ENCODE measurements around the gene CSRP1. TPM values are rescaled to one million over a fixed set of nuclear protein-coding genes. Genes with fewer than 3 reads are reported as not detected.
A peak's percentile ranks its signal among the peaks of the same experiment; 100 is the strongest.
"Not testable (repeated sequence)": the region's sequence is repeated elsewhere in the genome, so short reads cannot be mapped to it uniquely, and the experiment has no call there.

CSRP1 gene
- total RNA-seq, 4 donors from 2014 or later: 22.7 to 91.1 (median 68.9) TPM

GRCh38 chr1:201553496-201554189 lies 46.7 kb upstream of the CSRP1 start:
- ATAC-seq (no peak), DNase-seq (no peak)
- peaks cover 4 to 15% of the 10 kb centered on the region in 2 donors for H3K4me1 ChIP-seq
- no peak for TF ChIP-seq CTCF (IDR thresholded peaks at IDR 0.05 in 4 of 5, conservative IDR thresholded peaks at IDR 0.05 in 1 of 5)
- TF ChIP-seq POLR2A (IDR thresholded peaks at IDR 0.05): no peak
- no peaks in the 10 kb centered on the region for H3K9me3 ChIP-seq
- H3K27me3 ChIP-seq: no peaks in the 10 kb centered on the region
- H3K36me3 ChIP-seq: no peaks in the 10 kb centered on the region
- intact Hi-C loops (cut with DNase I; ENCODE audit: low total_unique reads) (no loop called here), in situ Hi-C loops (cut with MboI; ENCODE audit: low sequenced_read_pairs in 4 of 4) (no loop called here)
- H3K27ac ChIP-seq: peak overlapping the region; percentile 28 to 72 (median 62)
- no peak overlapping the region for H3K4me3 ChIP-seq

- H3K4me3 ChIP-seq: no peak overlapping the region
- DNase-seq: no peak
- H3K27me3 ChIP-seq: no peaks in the 10 kb centered on the region
- intact Hi-C loops (cut with DNase I; ENCODE audit: low total_unique reads): no loop called here
- no peak for ATAC-seq
- H3K36me3 ChIP-seq: no peaks in the 10 kb centered on the region
- in situ Hi-C loops (cut with MboI; ENCODE audit: low sequenced_read_pairs in 4 of 4): no loop called here
- no peak for TF ChIP-seq POLR2A (IDR thresholded peaks at IDR 0.05)
- no peak for TF ChIP-seq CTCF (IDR thresholded peaks at IDR 0.05 in 4 of 5, conservative IDR thresholded peaks at IDR 0.05 in 1 of 5)
- peaks cover 4 to 15% of the 10 kb centered on the region in 2 donors for H3K4me1 ChIP-seq
- H3K27ac ChIP-seq: peak overlapping the region in 3 of 4 donors; percentile 56 to 72 (median 67)
- no peaks in the 10 kb centered on the region for H3K9me3 ChIP-seq
Observed at GRCh38 chr1:201552941-201553351, 46.0 kb upstream of the CSRP1 start.

GRCh38 chr1:201551877-201552731 lies 45.2 kb upstream of the CSRP1 start:
- no peak for ATAC-seq
- in situ Hi-C loops (cut with MboI; ENCODE audit: low sequenced_read_pairs in 4 of 4): no loop called here

GRCh38 chr1:201551096-201551495 lies 44.2 kb upstream of the CSRP1 start:
- ATAC-seq (no peak), DNase-seq (no peak)
- intact Hi-C loops (cut with DNase I; ENCODE audit: low total_unique reads) (no loop called here), in situ Hi-C loops (cut with MboI; ENCODE audit: low sequenced_read_pairs in 4 of 4) (no loop called here)
- Histone ChIP-seq H3K27ac (no peak overlapping the region), H3K36me3 (no peaks in the 10 kb centered on the region), H3K27me3 (no peaks in the 10 kb centered on the region), H3K4me1 (peaks cover 4 to 5% of the 10 kb centered on the region in 2 donors), H3K9me3 (no peaks in the 10 kb centered on the region), H3K4me3 (no peak overlapping the region)
- TF ChIP-seq POLR2A (IDR thresholded peaks at IDR 0.05) (no peak), CTCF (IDR thresholded peaks at IDR 0.05 in 4 of 5, conservative IDR thresholded peaks at IDR 0.05 in 1 of 5) (no peak)

More at GRCh38 chr1:201551877-201552731, 45.2 kb upstream of the CSRP1 start:
- no peak for TF ChIP-seq POLR2A (IDR thresholded peaks at IDR 0.05)
- no peak for TF ChIP-seq CTCF (IDR thresholded peaks at IDR 0.05 in 4 of 5, conservative IDR thresholded peaks at IDR 0.05 in 1 of 5)
- Histone ChIP-seq H3K27ac (peak overlapping the region in 3 of 4 donors; percentile 54 to 67 (median 56)), H3K4me1 (peaks cover 4 to 8% of the 10 kb centered on the region in 2 donors), H3K9me3 (no peaks in the 10 kb centered on the region), H3K36me3 (no peaks in the 10 kb centered on the region), H3K27me3 (no peaks in the 10 kb centered on the region), H3K4me3 (no peak overlapping the region)
- DNase-seq: no peak
- intact Hi-C loops (cut with DNase I; ENCODE audit: low total_unique reads): no loop called here

- H3K4me1 ChIP-seq; H3K27me3 ChIP-seq; ATAC-seq; H3K4me3 ChIP-seq; H3K36me3 ChIP-seq; H3K9me3 ChIP-seq; in situ Hi-C loops (cut with MboI; ENCODE audit: low sequenced_read_pairs in 4 of 4); H3K27ac ChIP-seq; intact Hi-C loops (cut with DNase I; ENCODE audit: low total_unique reads); DNase-seq: not testable (repeated sequence)
Observed at GRCh38 chr1:201549522-201549921, 42.6 kb upstream of the CSRP1 start.

Measured in gastrocnemius medialis (tissue), 4 donors.